ENCODE measurements around the gene MEN1.

- TF ChIP-seq POLR2A (IDR thresholded peaks at IDR 0.05; ENCODE audit: low read length) (no peak), GATA1 (IDR thresholded peaks at IDR 0.05; ENCODE audit: low read depth, low read length) (no peak)
These were observed 7.8 kb downstream of the MEN1 start for GRCh38 chr11:64802370-64803157.

All from erythroblast (primary cell).